NCI-H1105 treated with DMSO at 0.1 percent for 48 hours (cell line): ENCODE data around the gene STAG3.

Experiments
- DNase-seq: peaks from one replicate; lab custom pipeline; 2025; lab: John Stamatoyannopoulos, UW

The STAG3 gene

GRCh38 chr7:100155553-100156317 is 22.0 kb upstream of the STAG3 start:
- DNase-seq, result no peak

DNA sequence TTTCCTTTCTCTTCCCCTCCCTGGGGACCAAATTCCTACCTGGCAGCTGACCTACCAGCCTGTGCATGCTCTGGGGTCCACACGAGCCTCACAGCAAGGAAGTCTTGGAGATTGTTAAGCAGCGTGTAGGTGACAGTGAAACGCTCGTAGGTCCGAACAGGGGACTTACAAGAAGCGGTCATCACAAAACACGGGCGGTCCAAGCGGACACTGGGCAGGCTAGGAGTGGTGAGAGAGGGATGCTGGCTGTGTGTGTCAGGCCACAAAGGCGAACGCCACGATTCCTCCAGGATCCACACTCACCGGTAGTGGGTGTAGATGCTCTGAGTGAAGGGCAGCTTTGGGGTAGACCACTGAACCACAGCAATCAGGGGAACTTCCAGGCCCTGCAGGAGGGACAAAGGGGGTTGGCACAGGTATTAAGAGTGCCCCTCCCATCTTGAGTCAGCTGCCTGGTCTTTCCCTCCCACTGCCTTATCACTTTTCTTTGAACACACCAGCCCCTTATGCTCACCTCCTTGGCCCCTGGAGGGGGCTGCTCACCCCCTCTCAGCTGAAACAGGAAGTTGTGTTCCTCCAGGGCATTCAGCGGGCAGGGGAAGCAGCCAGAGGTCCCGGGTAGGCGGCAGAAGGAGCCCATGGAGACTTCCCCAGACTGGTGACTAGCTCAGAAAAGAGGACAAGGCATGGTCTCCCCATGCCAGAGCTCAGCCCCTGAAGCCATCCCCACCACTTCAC is 21.2 kb upstream of the STAG3 start:
- DNase-seq, result no peak

DNA sequence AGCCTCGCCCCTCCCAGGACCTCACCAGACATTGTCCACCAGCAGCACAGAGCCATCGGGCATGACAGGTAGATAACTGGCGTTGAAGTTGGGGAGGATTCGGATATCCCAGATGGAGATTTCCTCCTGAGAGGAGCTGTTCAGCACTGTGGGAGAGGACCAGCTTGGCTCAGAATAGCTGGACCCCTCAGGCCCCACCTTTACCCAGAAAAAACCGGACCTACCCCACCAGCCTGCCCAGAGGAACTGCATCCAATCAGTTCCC is 20.7 kb upstream of the STAG3 start:
- no peak for DNase-seq

GRCh38 chr7:100157334-100158228 is 20.1 kb upstream of the STAG3 start:
- DNase-seq, result no peak

- peak; percentile 77 for DNase-seq
Measured at GRCh38 chr7:100158229-100159098, 19.3 kb upstream of the STAG3 start, which contains the start of gene TRAPPC14. TSS of gene TRAPPC14 (minus strand) at chr7:100158723. CDS start at chr7:100158499, 224 bp downstream.

GRCh38 chr7:100159099-100159623 is 18.6 kb upstream of the STAG3 start:
- DNase-seq, result no peak

DNA sequence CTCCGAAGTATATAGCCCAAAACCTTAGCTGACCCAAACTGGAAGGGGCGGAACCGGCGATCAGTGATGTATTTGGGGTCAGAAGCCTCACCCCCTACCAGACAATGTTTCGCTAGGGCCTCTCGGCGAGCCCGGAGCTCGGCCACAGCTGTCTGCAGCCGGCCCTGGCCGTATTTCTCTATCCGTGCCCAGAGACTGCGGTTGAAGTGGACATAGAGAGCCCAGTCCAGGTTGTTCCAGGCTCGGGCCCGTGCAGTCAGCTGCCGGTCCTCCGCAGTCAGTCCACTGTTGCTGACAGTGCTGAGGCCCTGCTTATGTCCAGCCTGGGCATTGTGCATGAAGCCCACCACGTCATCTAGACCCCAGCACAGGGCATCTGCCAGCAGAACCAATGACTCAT is 17.7 kb upstream of the STAG3 start:
- DNase-seq, result no peak

- no peak for DNase-seq
Measured at GRCh38 chr7:100163006-100163531, 14.6 kb upstream of the STAG3 start.

DNA sequence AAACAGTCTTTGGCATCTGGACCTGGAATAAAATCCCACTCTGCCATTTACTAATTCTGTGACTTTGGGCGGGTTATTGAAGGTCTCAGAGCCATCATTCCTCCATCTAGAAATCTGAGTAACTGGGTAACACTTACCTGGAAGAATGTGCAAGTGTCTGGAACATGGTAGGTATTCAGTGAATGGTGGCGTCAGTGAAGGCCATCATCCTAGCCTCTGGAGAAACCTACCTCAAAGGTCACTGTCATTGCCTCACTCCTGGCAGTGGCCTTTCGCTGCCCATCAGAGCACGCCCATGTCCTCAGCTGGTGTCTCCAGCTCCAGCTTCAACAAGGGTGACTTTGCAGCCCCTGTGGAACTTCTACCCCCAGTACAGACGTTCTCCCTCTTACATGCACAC is 13.8 kb upstream of the STAG3 start:
- no peak for DNase-seq

- DNase-seq, result no peak
Measured at GRCh38 chr7:100166317-100166940, 11.3 kb upstream of the STAG3 start.

DNA sequence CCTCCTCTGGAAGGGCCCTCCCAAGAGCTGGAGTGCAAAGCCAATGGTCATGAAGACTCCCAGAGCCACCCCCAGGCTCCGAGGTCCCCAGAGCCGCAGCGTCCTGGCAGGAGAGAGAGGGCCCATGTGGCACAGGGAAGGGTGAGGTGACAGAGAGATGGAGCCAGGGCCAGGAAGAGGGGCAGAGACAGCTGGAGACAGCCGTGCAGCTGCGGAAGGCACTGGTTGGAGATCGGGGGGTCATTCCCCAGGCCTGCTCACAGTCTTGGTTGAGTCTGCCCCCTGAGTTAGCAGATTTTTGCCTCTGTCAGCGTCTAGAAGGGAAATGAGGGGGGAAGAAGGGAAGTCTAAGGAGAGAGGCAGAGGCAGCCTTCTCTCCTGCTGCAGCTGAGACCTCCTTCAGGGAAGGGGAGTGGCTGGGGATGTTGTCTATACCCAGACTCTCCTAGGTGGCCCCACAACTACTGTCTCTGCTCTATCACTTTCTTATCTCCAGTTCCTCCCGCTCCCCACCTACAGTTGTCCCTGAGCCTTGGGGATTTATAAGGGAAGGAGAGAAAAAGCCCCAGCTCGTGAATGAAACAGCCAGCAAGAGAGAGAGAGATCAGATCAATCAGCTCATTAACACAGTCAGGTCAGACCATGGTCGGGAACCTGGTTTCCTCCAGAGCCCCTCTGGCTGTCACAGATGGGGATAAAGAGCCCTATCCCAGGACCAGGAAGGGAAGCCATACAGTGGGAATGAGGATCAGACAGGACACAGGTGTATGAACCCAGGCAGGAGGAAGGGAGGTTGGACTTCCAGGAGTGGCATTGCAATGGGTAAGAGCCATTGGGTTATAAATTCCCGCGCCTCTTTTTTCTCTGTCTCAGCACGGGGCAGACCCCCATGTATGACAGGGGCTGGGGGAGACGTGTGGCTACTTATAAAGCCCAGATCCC is 10.5 kb upstream of the STAG3 start:
- DNase-seq, result no peak

DNA sequence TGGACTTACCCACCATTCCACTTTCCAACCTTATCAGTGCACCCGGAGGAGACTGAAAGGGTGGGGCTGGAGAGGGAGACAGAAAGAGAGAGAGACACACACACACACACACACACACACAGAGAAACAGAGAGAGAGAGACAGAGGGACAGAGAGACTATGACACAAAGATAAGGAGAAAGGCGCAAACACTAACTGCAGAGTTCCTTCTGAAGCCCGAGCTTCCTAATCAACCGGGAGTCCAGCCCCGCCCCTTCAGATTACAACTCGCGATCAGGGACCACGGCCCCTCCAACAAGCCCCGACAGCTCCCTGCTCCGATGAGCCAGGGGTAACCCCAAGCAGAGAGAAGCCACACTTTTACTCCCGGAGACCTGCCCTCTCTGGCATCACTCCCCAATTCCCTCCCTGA is 9.8 kb upstream of the STAG3 start:
- peak; percentile 55 for DNase-seq

DNA sequence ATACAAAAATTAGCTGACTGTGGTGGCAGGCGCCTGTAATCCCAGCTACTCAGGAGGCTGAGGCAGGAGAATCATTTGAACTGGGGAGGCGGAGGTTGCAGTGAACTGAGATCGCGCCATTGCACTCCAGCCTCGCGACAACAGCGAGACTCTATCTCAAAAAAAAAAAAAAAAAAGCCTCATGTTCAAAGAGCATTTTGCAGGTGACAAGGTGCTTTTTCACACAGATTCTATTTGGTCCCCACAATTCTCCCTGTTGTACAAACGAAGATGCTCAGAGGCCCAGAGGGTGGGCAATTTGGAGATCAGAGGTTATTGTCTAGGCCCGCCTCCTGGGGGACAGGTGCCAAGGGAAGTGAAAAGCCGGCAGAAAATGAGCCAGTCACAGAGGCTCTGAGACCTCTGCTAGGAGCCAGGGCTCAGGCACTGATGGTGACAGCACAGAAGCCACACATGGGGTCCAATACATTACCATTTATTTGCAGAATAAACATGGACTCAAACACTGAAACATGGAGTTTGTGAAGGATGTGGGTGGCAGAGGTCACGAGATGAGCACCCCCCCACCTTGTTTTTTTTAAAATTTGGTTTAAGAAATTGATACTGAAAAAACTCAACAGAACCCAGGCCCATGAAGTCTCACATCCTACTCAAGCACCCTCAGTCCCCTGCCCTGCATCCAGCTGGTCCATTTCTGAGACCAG is 8.4 kb upstream of the STAG3 start:
- peak; percentile 9 for DNase-seq

DNA sequence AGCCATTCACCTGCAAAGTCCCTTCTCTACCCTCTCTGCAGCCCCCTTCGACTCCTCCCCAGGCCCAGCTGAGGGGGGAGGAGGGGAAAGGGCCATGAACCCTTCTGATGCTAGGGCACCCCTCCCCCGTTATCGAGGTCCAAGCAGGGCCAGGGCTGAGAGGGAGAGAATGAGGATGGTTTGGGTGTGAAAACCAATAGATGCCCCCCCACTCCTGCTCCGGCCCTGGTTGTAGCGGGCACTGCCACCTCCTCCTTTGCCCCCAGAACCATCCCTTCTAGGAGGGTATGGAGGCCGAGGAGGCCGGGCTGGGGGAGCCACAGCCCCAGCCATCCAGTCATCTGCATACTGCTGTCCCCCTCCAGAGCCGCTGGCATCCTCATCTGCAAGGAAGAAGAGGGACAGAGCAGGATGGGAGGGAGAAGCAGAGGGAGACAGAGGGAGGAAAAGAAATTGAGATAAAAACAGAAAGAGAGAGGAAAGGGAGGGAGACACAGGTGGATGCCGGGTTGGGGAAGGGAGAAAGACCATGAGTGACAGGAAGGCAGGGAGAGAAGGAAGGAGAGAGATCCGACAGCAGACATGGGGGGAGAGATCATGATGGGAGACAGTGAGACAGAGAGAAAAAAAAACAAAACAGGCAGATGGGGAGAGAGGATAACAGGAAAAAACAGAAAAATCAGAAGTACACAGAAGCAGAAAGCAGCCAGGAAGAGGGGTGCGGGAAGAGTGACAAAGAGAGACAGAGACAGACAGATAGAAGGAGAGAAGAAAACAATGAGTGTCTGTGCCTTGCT is 7.4 kb upstream of the STAG3 start:
- no peak for DNase-seq

DNA sequence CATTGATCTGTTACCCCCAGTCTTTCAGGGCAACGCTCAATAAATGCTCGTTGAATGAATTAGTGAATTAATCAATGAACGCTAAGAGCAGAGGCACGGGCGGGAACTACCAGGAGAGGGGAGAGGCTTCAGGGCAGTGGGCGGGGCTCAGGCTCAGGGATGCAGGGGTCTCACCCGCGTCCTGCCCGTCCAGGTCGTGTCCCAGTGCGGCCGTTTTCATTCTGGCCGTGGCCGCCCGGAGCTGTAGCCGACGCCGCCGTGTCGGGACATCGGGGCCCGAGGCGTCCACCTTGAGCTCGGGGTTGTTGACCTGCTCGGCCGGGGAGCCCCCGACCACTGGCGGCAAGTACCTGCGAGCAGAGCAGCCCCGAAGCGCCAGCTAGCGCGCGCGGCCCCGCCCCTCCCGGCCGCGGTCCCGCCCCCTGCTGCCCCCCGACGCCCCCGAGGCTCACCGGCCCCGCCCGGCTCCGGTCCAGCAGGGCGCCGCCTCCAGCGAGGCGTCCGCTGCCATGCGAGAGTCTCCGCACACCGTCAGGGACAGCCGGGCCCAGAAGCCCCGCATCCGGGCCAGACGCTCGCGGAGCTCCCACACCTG is 6.5 kb upstream of the STAG3 start:
- no peak for DNase-seq

GRCh38 chr7:100171840-100172239 is 5.9 kb upstream of the STAG3 start:
- DNase-seq, result no peak

- DNase-seq, result no peak
Measured at GRCh38 chr7:100173806-100174495, 3.8 kb upstream of the STAG3 start.
